CD4-positive, CD25-positive, alpha-beta regulatory T cell (primary cell): ENCODE data around the gene ZNF48. TPM values are rescaled to one million over a fixed set of nuclear protein-coding genes. Genes with fewer than 3 reads are reported as not detected.

Experiments
- ATAC-seq, 2 donors: fragments of 150-1000 bp; cut with Tn5 transposase; one replicate each; pipeline ENCODE4 v1.10.0; 2021; ENCODE audit warnings: low read depth in 2 of 2, moderate number of reproducible peaks in 2 of 2, moderate library complexity in 1 of 2
- DNase-seq, 3 donors: peaks; one replicate each; pipeline versions ENCODE4 v3.0.0 to v3.0.0-alpha.2; 2012 to 2022; ENCODE audit warnings: mixed read lengths in 1 of 3
- H3K27ac ChIP-seq: one replicate; pipeline ENCODE4 v1.7.0; 2013; ENCODE audit warnings: mild to moderate bottlenecking, low read length; ENCODE audit not compliant: insufficient read depth, poor library complexity, severe bottlenecking
- H3K27me3 ChIP-seq: one replicate; pipeline ENCODE4 v1.7.0; 2013; ENCODE audit warnings: low read length; ENCODE audit not compliant: control insufficient read depth, insufficient read depth
- H3K36me3 ChIP-seq: one replicate; pipeline ENCODE4 v1.7.0; 2013; ENCODE audit warnings: mild to moderate bottlenecking, low read length, moderate library complexity; ENCODE audit not compliant: control insufficient read depth, insufficient read depth
- H3K4me1 ChIP-seq: 2 replicates; pipeline ENCODE4 v1.7.0; 2013; ENCODE audit warnings: mild to moderate bottlenecking, low read length; ENCODE audit not compliant: insufficient read depth, control insufficient read depth, poor library complexity, severe bottlenecking
- H3K4me3 ChIP-seq: one replicate; pipeline ENCODE4 v1.7.0; 2013; ENCODE audit warnings: low read depth, mild to moderate bottlenecking, low read length, moderate library complexity
- H3K9me3 ChIP-seq, 2 experiments: 1 replicate in 1 of 2; 2 replicates in 1 of 2; pipeline ENCODE4 v1.7.0; 2013; ENCODE audit warnings: low read length in 2 of 2, mild to moderate bottlenecking in 1 of 2, moderate library complexity in 1 of 2; ENCODE audit not compliant: control insufficient read depth in 2 of 2
- H3K27ac Mint-ChIP-seq, 3 donors: one replicate each; pipeline ENCODE4 v1.8.0; 2020 to 2022; ENCODE audit warnings: mild to moderate bottlenecking in 3 of 3, mixed read lengths in 3 of 3, moderate library complexity in 2 of 3
- H3K27me3 Mint-ChIP-seq: one replicate; pipeline ENCODE4 v1.8.0; 2022; ENCODE audit warnings: mild to moderate bottlenecking, mixed read lengths
- H3K36me3 Mint-ChIP-seq: one replicate; pipeline ENCODE4 v1.8.0; 2020; ENCODE audit warnings: mixed read lengths
- H3K4me1 Mint-ChIP-seq, 4 donors: one replicate each; pipeline ENCODE4 v1.8.0; 2020 to 2022; ENCODE audit warnings: mixed read lengths in 4 of 4, mild to moderate bottlenecking in 1 of 4
- H3K4me3 Mint-ChIP-seq, 4 donors: one replicate each; pipeline ENCODE4 v1.8.0; 2020 to 2022; ENCODE audit warnings: mild to moderate bottlenecking in 4 of 4, mixed read lengths in 4 of 4, moderate library complexity in 3 of 4
- H3K9me3 Mint-ChIP-seq, 7 donors: one replicate each; pipeline ENCODE4 v1.8.0; 2020 to 2022; ENCODE audit warnings: mixed read lengths in 7 of 7, mild to moderate bottlenecking in 3 of 7, moderate library complexity in 2 of 7
- polyA plus RNA-seq, 4 donors: library from polyadenylated mRNA; unstranded; fragments of 300-500 nt; fragmentation: Illumina TruSeq; gene quantifications; one replicate each; pipeline ENCODE4 v1.2.3, GENCODE V29; 2021
- total RNA-seq: library from RNA; stranded (reverse); gene quantifications from one replicate; pipeline ENCODE4 v1.2.3, GENCODE V29; 2022

The ZNF48 gene
- total and polyA plus RNA-seq, 5 donors from 2014 or later: 4.5 to 8.0 (median 6.5) TPM

DNA sequence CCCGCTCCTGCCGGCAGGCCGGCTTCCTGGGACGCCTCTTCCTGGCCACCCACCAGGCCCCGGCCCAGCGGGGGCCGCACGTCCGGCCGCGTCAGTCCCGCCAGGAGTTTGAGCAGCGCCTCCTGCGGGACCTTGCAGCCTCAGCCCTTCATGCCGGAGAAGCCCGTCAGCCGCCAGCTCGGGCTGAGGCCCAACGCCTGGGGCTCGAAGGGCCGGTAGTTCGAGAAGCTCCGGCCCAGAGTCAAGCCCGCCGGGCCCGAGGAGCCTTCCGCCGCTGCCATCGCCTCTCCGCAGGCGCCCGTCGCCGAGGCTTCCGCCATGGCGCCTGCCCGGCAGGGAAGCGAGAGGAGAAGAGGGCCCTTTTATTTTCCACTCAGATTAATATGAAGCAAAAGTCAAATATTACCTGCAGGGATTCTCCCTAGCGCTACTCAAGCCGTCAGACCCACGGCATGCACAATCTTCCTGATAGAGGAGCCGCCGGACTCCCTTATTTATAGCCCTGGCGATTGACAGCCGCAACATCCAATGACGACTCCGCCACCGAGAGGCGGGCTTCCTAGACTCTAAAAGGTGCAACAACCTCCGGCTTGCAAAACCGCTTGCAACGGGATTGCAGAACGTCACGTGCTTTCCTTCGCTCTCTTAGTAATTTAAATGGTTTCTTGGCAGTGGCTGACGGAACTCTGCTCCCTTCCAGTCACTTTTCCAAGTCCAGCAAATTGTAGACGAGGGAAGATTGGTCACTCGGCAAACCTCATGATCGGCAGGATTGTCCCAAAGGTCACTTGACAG lies 50.4 kb downstream of the ZNF48 start, which contains the start of gene SEPHS2:
TSS of gene SEPHS2 (minus strand) at position 467 of the 795 bp plus-strand sequence. CDS start at position 320, 147 bp downstream.
- Mint-ChIP-seq H3K36me3 (peaks cover 12% of the 10 kb centered on the region), H3K27ac (peak within 1 kb of the TSS; percentile 92 to 100 (median 96)), H3K4me1 (peaks cover 16 to 46% (median 32%) of the 10 kb centered on the region in 4 donors), H3K9me3 (no peaks in the 10 kb centered on the region), H3K4me3 (peak within 1 kb of the TSS; percentile 91 to 100 (median 97)), H3K27me3 (peaks cover 5% of the 10 kb centered on the region)
- DNase-seq (peak; percentile 91 to 98 (median 94)), ATAC-seq (peak; percentile 92 to 93)
- H3K27me3 ChIP-seq: no peaks in the 10 kb centered on the region
- H3K4me1 ChIP-seq: peaks cover 42% of the 10 kb centered on the region
- no peaks in the 10 kb centered on the region for H3K9me3 ChIP-seq
- H3K4me3 ChIP-seq: peak within 1 kb of the TSS; percentile 92
- peaks cover 4% of the 10 kb centered on the region for H3K36me3 ChIP-seq
- H3K27ac ChIP-seq: peak within 1 kb of the TSS; percentile 90

DNA sequence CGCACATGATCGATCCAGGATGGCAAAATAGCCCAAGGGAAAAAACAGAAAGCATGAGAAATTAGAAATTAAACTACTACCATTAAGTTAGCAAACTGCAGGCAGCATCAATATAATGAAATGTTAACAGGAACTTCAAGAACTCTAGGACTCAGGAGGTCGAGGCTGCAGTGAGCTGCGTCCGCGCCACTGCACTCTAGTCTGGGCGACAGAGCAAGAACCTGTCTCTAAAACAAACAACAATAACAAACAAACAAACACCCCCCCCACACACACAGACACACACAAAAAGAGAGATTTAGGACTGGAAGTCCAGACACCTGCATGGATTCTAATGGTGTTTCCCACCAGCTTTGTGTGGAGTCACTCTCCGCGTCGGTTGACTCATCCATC lies 51.0 kb downstream of the ZNF48 start:
- Histone ChIP-seq H3K4me3 (peak overlapping the region; percentile 92), H3K9me3 (no peaks in the 10 kb centered on the region), H3K4me1 (peaks cover 42% of the 10 kb centered on the region), H3K36me3 (peaks cover 4% of the 10 kb centered on the region), H3K27me3 (no peaks in the 10 kb centered on the region), H3K27ac (peak overlapping the region; percentile 90)
- no peaks in the 10 kb centered on the region for H3K9me3 Mint-ChIP-seq
- H3K4me1 Mint-ChIP-seq: peaks cover 16 to 50% (median 31%) of the 10 kb centered on the region in 4 donors
- H3K4me3 Mint-ChIP-seq: peak overlapping the region; percentile 91 to 100 (median 97)
- peaks cover 5% of the 10 kb centered on the region for H3K27me3 Mint-ChIP-seq
- peak overlapping the region; percentile 92 to 100 (median 96) for H3K27ac Mint-ChIP-seq
- ATAC-seq (no peak), DNase-seq (no peak)
- peaks cover 12% of the 10 kb centered on the region for H3K36me3 Mint-ChIP-seq

DNA sequence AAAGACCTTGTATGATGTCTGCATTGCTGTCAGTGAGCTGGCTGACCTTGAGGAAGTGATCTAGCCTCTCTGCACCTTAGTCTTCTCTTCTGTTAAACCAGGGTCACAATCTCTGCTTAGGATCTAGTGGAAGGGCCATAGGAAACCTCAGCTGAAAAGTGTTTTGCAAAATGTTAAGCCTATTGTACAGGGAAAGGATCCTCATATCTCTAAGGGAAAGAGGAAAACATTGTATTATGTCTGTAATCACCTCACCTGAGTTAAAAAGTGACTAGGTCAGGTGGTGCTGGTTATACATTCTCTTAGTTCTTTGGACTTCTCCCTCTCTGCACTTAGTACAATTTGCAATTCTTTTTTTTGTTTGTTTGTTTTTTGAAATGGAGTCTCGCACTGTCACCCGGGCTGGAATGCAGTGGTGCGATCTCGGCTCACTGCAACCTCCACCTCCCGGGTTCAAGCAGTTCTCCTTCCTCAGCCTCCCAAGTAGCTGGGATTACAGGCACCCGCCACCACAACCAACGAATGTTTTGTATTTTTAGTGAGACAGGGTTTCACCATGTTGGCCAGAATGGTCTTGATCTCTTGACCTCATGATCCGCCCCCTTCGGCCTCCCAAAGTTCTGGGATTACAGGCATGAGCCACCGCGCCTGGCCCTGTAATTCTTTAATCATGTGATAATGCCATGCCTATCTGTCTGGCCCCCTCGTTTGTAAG lies 52.4 kb downstream of the ZNF48 start:
- H3K9me3 ChIP-seq: no peaks in the 10 kb centered on the region
- Mint-ChIP-seq H3K36me3 (peaks cover 12% of the 10 kb centered on the region), H3K9me3 (no peaks in the 10 kb centered on the region), H3K4me1 (peaks cover 21 to 55% (median 34%) of the 10 kb centered on the region in 4 donors), H3K4me3 (peak overlapping the region in 3 of 4 donors; percentile 44 to 72 (median 66)), H3K27ac (peak overlapping the region in 1 of 3 donors; percentile 52), H3K27me3 (peaks cover 5% of the 10 kb centered on the region)
- DNase-seq (no peak), ATAC-seq (no peak)
- peaks cover 4% of the 10 kb centered on the region for H3K36me3 ChIP-seq
- H3K27me3 ChIP-seq: no peaks in the 10 kb centered on the region
- H3K27ac ChIP-seq: no peak overlapping the region
- no peak overlapping the region for H3K4me3 ChIP-seq
- peaks cover 42% of the 10 kb centered on the region for H3K4me1 ChIP-seq

DNA sequence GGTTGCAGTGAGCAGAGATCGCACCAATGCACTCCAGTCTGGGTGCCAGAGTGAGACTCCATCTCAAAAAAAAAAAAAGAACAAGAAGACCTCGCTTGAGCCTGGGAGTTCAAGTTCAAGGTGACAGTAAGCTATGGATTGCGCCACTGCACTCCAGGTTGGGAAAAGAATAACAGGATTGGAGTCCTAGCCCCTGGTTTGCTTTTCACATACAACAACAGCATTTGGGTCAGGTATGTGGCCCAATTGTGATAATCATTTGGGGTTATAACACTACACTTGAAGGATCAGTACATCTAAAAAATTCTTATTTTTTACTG lies 53.9 kb downstream of the ZNF48 start:
- no peak for ATAC-seq
- Histone ChIP-seq H3K9me3 (no peaks in the 10 kb centered on the region), H3K27ac (no peak overlapping the region), H3K4me3 (no peak overlapping the region), H3K27me3 (no peaks in the 10 kb centered on the region), H3K4me1 (peaks cover 34% of the 10 kb centered on the region), H3K36me3 (no peaks in the 10 kb centered on the region)
- DNase-seq: no peak
- Mint-ChIP-seq H3K4me1 (peaks cover 16 to 50% (median 25%) of the 10 kb centered on the region in 4 donors), H3K27ac (no peak overlapping the region), H3K27me3 (peaks cover 5% of the 10 kb centered on the region), H3K9me3 (no peaks in the 10 kb centered on the region), H3K4me3 (no peak overlapping the region), H3K36me3 (peaks cover under 1% of the 10 kb centered on the region)

Other genes with a start within 250 kb of the ZNF48 start
- 850 TPM for gene CORO1A, start 211.8 kb upstream of the ZNF48 start, total RNA-seq
- gene CORO1A, start 211.8 kb upstream of the ZNF48 start, polyA plus RNA-seq: 1,000 to 10,000 TPM; 1,269 to 1,770 (median 1,540) TPM
- gene BOLA2B, start 201.8 kb upstream of the ZNF48 start, total RNA-seq: 58.2 TPM
- 100 to 1,000 TPM; 163 to 225 (median 191) TPM for gene BOLA2B, start 201.8 kb upstream of the ZNF48 start, polyA plus RNA-seq
- gene SLX1A, start 201.5 kb upstream of the ZNF48 start, total RNA-seq: 50.3 TPM
- 100 to 1,000 TPM in 3 of 4 donors, 10 to 100 TPM in 1; 56.8 to 136 (median 102) TPM for gene SLX1A, start 201.5 kb upstream of the ZNF48 start, polyA plus RNA-seq
- 19.3 TPM for gene SULT1A3, start 196.2 kb upstream of the ZNF48 start, total RNA-seq
- 1 to 10 TPM in 1 of 4 donors, under 1 TPM in 2, not detected in 1; 0.71 to 1.5 (median 0.91) TPM for gene SULT1A3, start 196.2 kb upstream of the ZNF48 start, polyA plus RNA-seq
- gene NPIPB13, start 146.9 kb upstream of the ZNF48 start, total RNA-seq: 30.5 TPM
- 1 to 10 TPM in 1 of 4 donors, under 1 TPM in 3; 0.68 to 1.0 (median 0.86) TPM for gene NPIPB13, start 146.9 kb upstream of the ZNF48 start, polyA plus RNA-seq
- 46.7 TPM for gene CD2BP2, start 40.1 kb upstream of the ZNF48 start, total RNA-seq
- gene CD2BP2, start 40.1 kb upstream of the ZNF48 start, polyA plus RNA-seq: 10 to 100 TPM; 33.5 to 42.1 (median 37.2) TPM
- gene TBC1D10B, start 24.9 kb upstream of the ZNF48 start, total RNA-seq: 32.2 TPM
- 10 to 100 TPM in 1 of 4 donors, 1 to 10 TPM in 3; 7.1 to 11.7 (median 8.2) TPM for gene TBC1D10B, start 24.9 kb upstream of the ZNF48 start, polyA plus RNA-seq
- 4.1 TPM for gene MYL11, start 20.6 kb upstream of the ZNF48 start, total RNA-seq
- 1 to 10 TPM in 1 of 4 donors, not detected in 3; 1.7 TPM for gene MYL11, start 20.6 kb upstream of the ZNF48 start, polyA plus RNA-seq
- 198 TPM for gene SEPTIN1, start 12.9 kb upstream of the ZNF48 start, total RNA-seq
- gene SEPTIN1, start 12.9 kb upstream of the ZNF48 start, polyA plus RNA-seq: 100 to 1,000 TPM; 157 to 205 (median 170) TPM
- gene ZNF771, start 12.2 kb downstream of the ZNF48 start, total RNA-seq: 2.3 TPM
- 1 to 10 TPM; 1.7 to 3.8 (median 3.3) TPM for gene ZNF771, start 12.2 kb downstream of the ZNF48 start, polyA plus RNA-seq
- 20.1 TPM for gene DCTPP1, start 34.6 kb downstream of the ZNF48 start, total RNA-seq
- gene DCTPP1, start 34.6 kb downstream of the ZNF48 start, polyA plus RNA-seq: 100 to 1,000 TPM in 3 of 4 donors, 10 to 100 TPM in 1; 93.5 to 110 (median 103) TPM
- 26.0 TPM for gene SEPHS2, start 50.5 kb downstream of the ZNF48 start, total RNA-seq
- 10 to 100 TPM; 76.4 to 89.8 (median 81.5) TPM for gene SEPHS2, start 50.5 kb downstream of the ZNF48 start, polyA plus RNA-seq
- gene ITGAL, start 77.3 kb downstream of the ZNF48 start, total RNA-seq: 393 TPM
- gene ITGAL, start 77.3 kb downstream of the ZNF48 start, polyA plus RNA-seq: 100 to 1,000 TPM; 106 to 155 (median 116) TPM
- 4.0 TPM for gene ZNF768, start 131.1 kb downstream of the ZNF48 start, total RNA-seq
- 1 to 10 TPM in 1 of 4 donors, under 1 TPM in 3; 0.40 to 1.2 (median 0.66) TPM for gene ZNF768, start 131.1 kb downstream of the ZNF48 start, polyA plus RNA-seq
- 5.0 TPM for gene ZNF747, start 139.4 kb downstream of the ZNF48 start, total RNA-seq
- 1 to 10 TPM; 6.4 to 9.4 (median 8.6) TPM for gene ZNF747, start 139.4 kb downstream of the ZNF48 start, polyA plus RNA-seq
- 15.6 TPM for gene ZNF764, start 163.0 kb downstream of the ZNF48 start, total RNA-seq
- 1 to 10 TPM; 4.8 to 6.5 (median 5.7) TPM for gene ZNF764, start 163.0 kb downstream of the ZNF48 start, polyA plus RNA-seq
- gene ZNF688, start 176.3 kb downstream of the ZNF48 start, total RNA-seq: 12.1 TPM
- 10 to 100 TPM; 34.5 to 59.1 (median 50.5) TPM for gene ZNF688, start 176.3 kb downstream of the ZNF48 start, polyA plus RNA-seq
- 9.3 TPM for gene ZNF785, start 190.3 kb downstream of the ZNF48 start, total RNA-seq
- 1 to 10 TPM; 1.4 to 3.5 (median 2.5) TPM for gene ZNF785, start 190.3 kb downstream of the ZNF48 start, polyA plus RNA-seq
- gene ZNF689, start 215.0 kb downstream of the ZNF48 start, total RNA-seq: 14.0 TPM
- gene ZNF689, start 215.0 kb downstream of the ZNF48 start, polyA plus RNA-seq: 10 to 100 TPM in 2 of 4 donors, 1 to 10 TPM in 2; 8.1 to 16.0 (median 12.2) TPM